OCI-LY7 (cell line): ENCODE data around the gene IRX2. TPM values are rescaled to one million over a fixed set of nuclear protein-coding genes. Genes with fewer than 3 reads are reported as not detected.

Experiments
- BruUV-seq: library from RNA; stranded (reverse); fragments of 400-500 nt; replicated peaks from 2 replicates; lab custom pipeline; 2021; lab: Mats Ljungman, UMichigan
- CTCF ChIA-PET: fragments of 300-600 bp; sonication (Branson Sonifier 250); formaldehyde crosslinking; loops from one replicate; lab custom pipeline; 2022; ENCODE audit warnings: antibody characterized with exemption; ENCODE audit not compliant: unreplicated experiment; lab: Charles Lee
- POLR2A ChIA-PET: fragments of 300-600 bp; sonication (Branson Sonifier 250); formaldehyde crosslinking; loops from one replicate; lab custom pipeline; 2022; ENCODE audit warnings: antibody characterized with exemption; lab: Charles Lee
- DNase-seq: peaks from one replicate; pipeline ENCODE4 v3.0.0-alpha.2; 2015; ENCODE audit warnings: low spot score
- H2AFZ ChIP-seq: fragments of 200-600 bp; sonication (generic), shearing (Covaris generic); 2 replicates; pipeline ENCODE4 v1.6.1; 2014; ENCODE audit warnings: mild to moderate bottlenecking, antibody characterized with exemption, low read length, moderate library complexity
- H3K27ac ChIP-seq: fragments of 200-600 bp; sonication (generic); 2 replicates; pipeline ENCODE4 v1.5.1; 2014; ENCODE audit warnings: mixed run types, low read depth, mild to moderate bottlenecking, moderate library complexity, low read length, inconsistent platforms; ENCODE audit not compliant: poor library complexity, severe bottlenecking
- H3K36me3 ChIP-seq: fragments of 200-600 bp; sonication (generic); 2 replicates; pipeline ENCODE4 v1.6.1; 2014; ENCODE audit warnings: mild to moderate bottlenecking, antibody characterized with exemption, low read length, moderate library complexity, mixed read lengths; ENCODE audit not compliant: insufficient read depth
- H3K4me1 ChIP-seq: fragments of 200-600 bp; sonication (generic); 2 replicates; pipeline ENCODE4 v1.5.1; 2014; ENCODE audit warnings: mild to moderate bottlenecking, low read length; ENCODE audit not compliant: insufficient read depth, poor library complexity, severe bottlenecking
- H3K4me2 ChIP-seq: fragments of 200-600 bp; sonication (generic); 2 replicates; pipeline ENCODE4 v1.6.1; 2014; ENCODE audit warnings: mild to moderate bottlenecking, low read length
- H3K4me3 ChIP-seq: fragments of 200-600 bp; sonication (generic); 2 replicates; pipeline ENCODE4 v1.5.1; 2014; ENCODE audit warnings: mild to moderate bottlenecking, low read depth, low read length; ENCODE audit not compliant: poor library complexity, severe bottlenecking
- H3K79me2 ChIP-seq: fragments of 200-600 bp; sonication (generic); 2 replicates; pipeline ENCODE4 v1.6.1; 2016; ENCODE audit warnings: low read depth, mild to moderate bottlenecking, low read length, moderate library complexity, mixed read lengths; ENCODE audit not compliant: insufficient read depth
- H3K9me2 ChIP-seq: fragments of 200-600 bp; sonication (generic); 2 replicates; pipeline ENCODE4 v1.6.1; 2016; ENCODE audit warnings: mild to moderate bottlenecking, low read length, mixed read lengths; ENCODE audit not compliant: insufficient read depth
- H3K9me3 ChIP-seq: fragments of 200-600 bp; sonication (generic); 2 replicates; pipeline ENCODE4 v1.6.1; 2014; ENCODE audit warnings: mild to moderate bottlenecking, mixed run types, low read length, mixed read lengths
- H4K20me1 ChIP-seq: fragments of 200-600 bp; sonication (generic); 2 replicates; pipeline ENCODE4 v1.6.1; 2014; ENCODE audit warnings: mild to moderate bottlenecking, antibody characterized with exemption, low read length, moderate library complexity, mixed read lengths; ENCODE audit not compliant: insufficient read depth
- CTCF ChIP-seq: fragments of 200-600 bp; sonication (generic); conservative IDR thresholded peaks from 2 replicates; pipeline ENCODE4 v1.5.1; 2014; ENCODE audit warnings: mild to moderate bottlenecking, antibody characterized with exemption, low read length, moderate library complexity, mixed read lengths
- EZH2phosphoT487 ChIP-seq: fragments of 200-600 bp; sonication (generic); IDR thresholded peaks from 2 replicates; pipeline ENCODE4 v1.6.1; 2018; ENCODE audit warnings: low read depth, borderline replicate concordance, mild to moderate bottlenecking, mixed run types, antibody characterized with exemption, low read length, moderate library complexity, mixed read lengths
- intact Hi-C: fragments of 100-400 bp; cut with micrococcal nuclease; formaldehyde crosslinking; loops from one replicate; pipeline ENCODE4 v1.10.0; 2022; ENCODE audit not compliant: unreplicated experiment
- total RNA-seq, 2 experiments: library from RNA; depleted of rRNA in 1 of 2; stranded (reverse); fragments of >200 nt in 1 of 2; shearing (Covaris generic) in 1 of 2; gene quantifications; 2 replicates each; pipeline ENCODE4 v1.2.3, GENCODE V29; 2014 to 2022

IRX2 gene
- total RNA-seq, 2 experiments from 2014 or later = not detected

GRCh38 chr5:2755076-2755680, 3.7 kb upstream of the IRX2 start:
- CTCF ChIA-PET = no interaction called here

GRCh38 chr5:2754581-2755075, 3.2 kb upstream of the IRX2 start:
- no peak for DNase-seq
- intact Hi-C loops = no loop called here
- CTCF ChIA-PET = no interaction called here

More at GRCh38 chr5:2755076-2755680, 3.7 kb upstream of the IRX2 start:
- H3K9me3 ChIP-seq = no peaks in the 10 kb centered on the region
- H3K36me3 ChIP-seq = no peaks in the 10 kb centered on the region
- H3K4me3 ChIP-seq = no peak overlapping the region
- TF ChIP-seq CTCF = no peak
- TF ChIP-seq EZH2phosphoT487 = no peak
- POLR2A ChIA-PET = no interaction called here
- no peaks in the 10 kb centered on the region for H3K79me2 ChIP-seq
- no peaks in the 10 kb centered on the region for H4K20me1 ChIP-seq
- H2AFZ ChIP-seq = no peak overlapping the region
- intact Hi-C loops = no loop called here
- H3K4me1 ChIP-seq = no peaks in the 10 kb centered on the region
- DNase-seq = no peak
- no peak overlapping the region for H3K27ac ChIP-seq
- H3K9me2 ChIP-seq = no peaks in the 10 kb centered on the region
- H3K4me2 ChIP-seq = no peak overlapping the region
- no TSS peak for BruUV-seq

More at GRCh38 chr5:2754581-2755075, 3.2 kb upstream of the IRX2 start:
- no peak overlapping the region for H3K4me3 ChIP-seq
- H3K79me2 ChIP-seq = no peaks in the 10 kb centered on the region
- no peak overlapping the region for H3K4me2 ChIP-seq
- H3K27ac ChIP-seq = no peak overlapping the region
- TF ChIP-seq EZH2phosphoT487 (no peak), CTCF (no peak)
- BruUV-seq = no TSS peak
- no peaks in the 10 kb centered on the region for H3K9me3 ChIP-seq
- POLR2A ChIA-PET = no interaction called here
- no peaks in the 10 kb centered on the region for H4K20me1 ChIP-seq
- H3K9me2 ChIP-seq = no peaks in the 10 kb centered on the region
- H3K4me1 ChIP-seq = no peaks in the 10 kb centered on the region
- H2AFZ ChIP-seq = no peak overlapping the region
- no peaks in the 10 kb centered on the region for H3K36me3 ChIP-seq
